Mammary epithelial cell (primary cell): ENCODE results near the gene MC1R.

Experiments
- EZH2 ChIP-seq: IDR thresholded peaks from 2 replicates; pipeline ENCODE4 v1.6.1; 2012; ENCODE audit warnings: low read length, inconsistent platforms, borderline replicate concordance
- TF ChIP-seq, protein P1 (sequence below), 2 donors: IDR thresholded peaks in 1 of 2; conservative IDR thresholded peaks in 1 of 2; 2 replicates each; pipeline ENCODE4 v1.5.1; 2011 to 2012; ENCODE audit warnings: inconsistent platforms in 2 of 2, low read length in 2 of 2, mild to moderate bottlenecking in 2 of 2, control low read depth in 1 of 2, low read depth in 1 of 2; ENCODE audit not compliant: insufficient read depth in 1 of 2; ENCODE audit errors: extremely low read depth in 1 of 2

GRCh38 chr16:89957216-89957785 lies 38.6 kb downstream of the MC1R start:
- TF ChIP-seq, protein P1, sequence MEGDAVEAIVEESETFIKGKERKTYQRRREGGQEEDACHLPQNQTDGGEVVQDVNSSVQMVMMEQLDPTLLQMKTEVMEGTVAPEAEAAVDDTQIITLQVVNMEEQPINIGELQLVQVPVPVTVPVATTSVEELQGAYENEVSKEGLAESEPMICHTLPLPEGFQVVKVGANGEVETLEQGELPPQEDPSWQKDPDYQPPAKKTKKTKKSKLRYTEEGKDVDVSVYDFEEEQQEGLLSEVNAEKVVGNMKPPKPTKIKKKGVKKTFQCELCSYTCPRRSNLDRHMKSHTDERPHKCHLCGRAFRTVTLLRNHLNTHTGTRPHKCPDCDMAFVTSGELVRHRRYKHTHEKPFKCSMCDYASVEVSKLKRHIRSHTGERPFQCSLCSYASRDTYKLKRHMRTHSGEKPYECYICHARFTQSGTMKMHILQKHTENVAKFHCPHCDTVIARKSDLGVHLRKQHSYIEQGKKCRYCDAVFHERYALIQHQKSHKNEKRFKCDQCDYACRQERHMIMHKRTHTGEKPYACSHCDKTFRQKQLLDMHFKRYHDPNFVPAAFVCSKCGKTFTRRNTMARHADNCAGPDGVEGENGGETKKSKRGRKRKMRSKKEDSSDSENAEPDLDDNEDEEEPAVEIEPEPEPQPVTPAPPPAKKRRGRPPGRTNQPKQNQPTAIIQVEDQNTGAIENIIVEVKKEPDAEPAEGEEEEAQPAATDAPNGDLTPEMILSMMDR (conservative IDR thresholded peaks at IDR 0.05 in 1 of 2, IDR thresholded peaks at IDR 0.05 in 1 of 2; ENCODE audit: extremely low read depth in 1 of 2, insufficient read depth in 1 of 2, low read depth in 1 of 2, low read length in 2 of 2): no peak
- no peak for TF ChIP-seq EZH2
